H9 (cell line): ENCODE measurements around the gene PEPD. TPM values are rescaled to one million over a fixed set of nuclear protein-coding genes. Genes with fewer than 3 reads are reported as not detected.

Experiments used
- DNase-seq: peaks from one replicate; pipeline ENCODE4 v3.0.0-alpha.2; 2017
- H2AFZ ChIP-seq: one replicate; pipeline ENCODE4 v1.6.1; 2013; ENCODE audit warnings: mild to moderate bottlenecking, low read length, control low read depth, moderate library complexity
- H2AK5ac ChIP-seq: 2 replicates; pipeline ENCODE4 v1.6.1; 2013; ENCODE audit warnings: low read length, control low read depth, mixed read lengths; ENCODE audit not compliant: insufficient read length
- H2BK120ac ChIP-seq: one replicate; pipeline ENCODE4 v1.6.1; 2013; ENCODE audit warnings: low read depth, mild to moderate bottlenecking, low read length, control low read depth, inconsistent platforms; ENCODE audit not compliant: poor library complexity, severe bottlenecking
- H2BK12ac ChIP-seq: 2 replicates; pipeline ENCODE4 v1.6.1; 2013; ENCODE audit warnings: low read length, control low read depth, mixed read lengths, low read depth; ENCODE audit not compliant: insufficient read length
- H2BK15ac ChIP-seq: 2 replicates; pipeline ENCODE4 v1.6.1; 2013; ENCODE audit warnings: low read depth, low read length, control low read depth
- H2BK20ac ChIP-seq: one replicate; pipeline ENCODE4 v1.6.1; 2013; ENCODE audit warnings: low read depth, mild to moderate bottlenecking, low read length, control low read depth, inconsistent platforms; ENCODE audit not compliant: poor library complexity, severe bottlenecking
- H2BK5ac ChIP-seq: 2 replicates; pipeline ENCODE4 v1.6.1; 2013; ENCODE audit warnings: low read length, control low read depth, mixed read lengths; ENCODE audit not compliant: insufficient read length
- H3K14ac ChIP-seq: 2 replicates; pipeline ENCODE4 v1.6.1; 2013; ENCODE audit warnings: low read length, control low read depth; ENCODE audit not compliant: insufficient read depth
- H3K18ac ChIP-seq: 2 replicates; pipeline ENCODE4 v1.6.1; 2013; ENCODE audit warnings: low read depth, mild to moderate bottlenecking, mixed read lengths, low read length, control low read depth; ENCODE audit not compliant: insufficient read length
- H3K23ac ChIP-seq: 2 replicates; pipeline ENCODE4 v1.6.1; 2013; ENCODE audit warnings: low read length, control low read depth, mixed read lengths, low read depth; ENCODE audit not compliant: insufficient read length
- H3K23me2 ChIP-seq: 2 replicates; pipeline ENCODE4 v1.6.1; 2013; ENCODE audit warnings: low read depth, mild to moderate bottlenecking, mixed read lengths, low read length, control low read depth; ENCODE audit not compliant: insufficient read length, poor library complexity, severe bottlenecking
- H3K27ac ChIP-seq: 2 replicates; pipeline ENCODE4 v1.5.1; 2013; ENCODE audit warnings: low read length, control low read depth, mixed read lengths, low read depth; ENCODE audit not compliant: insufficient read length
- H3K27me3 ChIP-seq: 2 replicates; pipeline ENCODE4 v1.6.1; 2013; ENCODE audit warnings: low read length, control low read depth, inconsistent platforms; ENCODE audit not compliant: insufficient read depth
- H3K4ac ChIP-seq: 2 replicates; pipeline ENCODE4 v1.6.1; 2013; ENCODE audit warnings: low read depth, mild to moderate bottlenecking, control low read depth, inconsistent platforms, low read length, moderate library complexity
- H3K4me1 ChIP-seq: 2 replicates; pipeline ENCODE4 v1.6.1; 2013; ENCODE audit warnings: low read length, control low read depth, inconsistent platforms; ENCODE audit not compliant: insufficient read depth
- H3K4me2 ChIP-seq: 2 replicates; pipeline ENCODE4 v1.6.1; 2013; ENCODE audit warnings: low read length, control low read depth, mixed read lengths; ENCODE audit not compliant: insufficient read length, insufficient read depth
- H3K56ac ChIP-seq: 2 replicates; pipeline ENCODE4 v1.6.1; 2013; ENCODE audit warnings: low read depth, mild to moderate bottlenecking, mixed read lengths, low read length, control low read depth; ENCODE audit not compliant: insufficient read length
- H3K79me1 ChIP-seq: 2 replicates; pipeline ENCODE4 v1.6.1; 2013; ENCODE audit warnings: low read depth, mild to moderate bottlenecking, moderate library complexity, low read length, control low read depth, inconsistent platforms; ENCODE audit not compliant: insufficient read depth, poor library complexity, severe bottlenecking
- H3K79me2 ChIP-seq: 2 replicates; pipeline ENCODE4 v1.6.1; 2013; ENCODE audit warnings: low read length, control low read depth, inconsistent platforms; ENCODE audit not compliant: insufficient read depth
- H3K9ac ChIP-seq: 2 replicates; pipeline ENCODE4 v1.6.1; 2013; ENCODE audit warnings: low read length, control low read depth, mixed read lengths; ENCODE audit not compliant: insufficient read length; ENCODE audit errors: extremely low read depth
- H3K9me3 ChIP-seq: one replicate; pipeline ENCODE4 v1.6.1; 2013; ENCODE audit warnings: low read depth, low read length, inconsistent platforms; ENCODE audit not compliant: control insufficient read depth
- H3T11ph ChIP-seq: one replicate; pipeline ENCODE4 v1.6.1; 2013; ENCODE audit warnings: mild to moderate bottlenecking, low read length, control low read depth, inconsistent platforms
- H4K20me1 ChIP-seq: one replicate; pipeline ENCODE4 v1.6.1; 2013; ENCODE audit not compliant: control insufficient read depth, insufficient read length, insufficient read depth
- H4K5ac ChIP-seq: 2 replicates; pipeline ENCODE4 v1.6.1; 2013; ENCODE audit warnings: low read depth, mild to moderate bottlenecking, mixed read lengths, low read length, control low read depth; ENCODE audit not compliant: insufficient read length
- H4K8ac ChIP-seq: replicated peaks from 2 replicates; pipeline ENCODE4 v1.6.1; 2013; ENCODE audit warnings: low read length, control low read depth, mixed read lengths, low read depth; ENCODE audit not compliant: insufficient read length
- H4K91ac ChIP-seq: 2 replicates; pipeline ENCODE4 v1.6.1; 2013; ENCODE audit warnings: low read depth, mild to moderate bottlenecking, moderate library complexity, mixed read lengths, low read length, control low read depth; ENCODE audit not compliant: insufficient read length
- H3K27ac Mint-ChIP-seq, 3 experiments: 2 replicates in 2 of 3; 3 replicates in 1 of 3; pipeline ENCODE4 v1.8.0; 2020 to 2021; ENCODE audit warnings: mixed read lengths in 3 of 3, mild to moderate bottlenecking in 1 of 3, moderate library complexity in 1 of 3
- H3K27me3 Mint-ChIP-seq: 2 replicates; pipeline ENCODE4 v1.8.0; 2021; ENCODE audit warnings: low read depth, mild to moderate bottlenecking, moderate library complexity, mixed read lengths
- H3K36me3 Mint-ChIP-seq, 3 experiments: 2 replicates in 2 of 3; 3 replicates in 1 of 3; pipeline ENCODE4 v1.8.0; 2020 to 2021; ENCODE audit warnings: low read depth in 3 of 3, mixed read lengths in 3 of 3; ENCODE audit not compliant: insufficient read depth in 1 of 3
- H3K4me1 Mint-ChIP-seq, 2 experiments: 2 replicates each; pipeline ENCODE4 v1.8.0; 2020; ENCODE audit warnings: mixed read lengths in 2 of 2
- H3K4me3 Mint-ChIP-seq, 2 experiments: 2 replicates in 1 of 2; 3 replicates in 1 of 2; pipeline ENCODE4 v1.8.0; 2020 to 2021; ENCODE audit warnings: mild to moderate bottlenecking in 2 of 2, mixed read lengths in 2 of 2, moderate library complexity in 1 of 2
- H3K9me3 Mint-ChIP-seq, 2 experiments: 2 replicates in 1 of 2; 3 replicates in 1 of 2; pipeline ENCODE4 v1.8.0; 2020; ENCODE audit warnings: mild to moderate bottlenecking in 2 of 2, mixed read lengths in 2 of 2, moderate library complexity in 1 of 2
- total RNA-seq: library from RNA; stranded (reverse); gene quantifications from 2 replicates; pipeline ENCODE4 v1.2.1, GENCODE V29; 2021
- TF ChIP-seq, protein P1 (sequence below): fragments of 200-600 bp; sonication (generic); conservative IDR thresholded peaks from 3 replicates; pipeline ENCODE4 v1.8.0; 2021; ENCODE audit warnings: antibody characterized with exemption, mild to moderate bottlenecking

Gene PEPD
- total RNA-seq, 1 experiment from 2014 or later = 52.8 TPM

DNA sequence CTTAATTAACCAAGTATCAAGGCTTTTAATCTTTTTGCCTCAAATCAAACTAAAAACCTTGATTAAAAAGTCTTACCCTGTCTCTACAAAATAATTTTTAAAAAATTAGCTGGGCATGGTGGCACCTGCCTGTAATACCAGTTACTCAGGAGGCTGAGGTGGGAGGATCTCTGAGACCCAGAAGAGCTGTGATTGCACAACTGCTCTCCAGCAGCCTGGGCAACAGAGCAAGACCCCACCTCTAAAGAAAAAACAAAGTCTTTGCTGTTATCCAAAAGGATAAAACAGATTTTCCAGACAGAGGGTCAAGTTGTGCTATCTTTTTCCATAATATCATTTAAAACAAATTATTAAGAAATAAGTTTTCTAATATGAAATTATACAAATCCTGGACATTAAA lies 174.9 kb downstream of the PEPD start:
- Histone ChIP-seq H3T11ph (no peak overlapping the region), H4K20me1 (no peaks in the 10 kb centered on the region), H2BK20ac (no peak overlapping the region), H2AFZ (no peak overlapping the region), H3K4me2 (no peak overlapping the region), H3K27ac (no peak overlapping the region), H4K5ac (no peak overlapping the region), H2BK5ac (no peak overlapping the region), H3K4me1 (no peaks in the 10 kb centered on the region), H3K9me3 (no peaks in the 10 kb centered on the region), H3K79me1 (no peaks in the 10 kb centered on the region), H3K9ac (no peak overlapping the region), H3K27me3 (no peaks in the 10 kb centered on the region), H2AK5ac (no peak overlapping the region), H3K18ac (no peak overlapping the region), H3K23ac (no peak overlapping the region), H3K14ac (no peak overlapping the region), H2BK120ac (no peak overlapping the region), H3K4ac (no peak overlapping the region), H3K23me2 (no peaks in the 10 kb centered on the region), H4K91ac (no peak overlapping the region), H2BK12ac (no peak overlapping the region), H3K56ac (no peak overlapping the region), H3K79me2 (no peaks in the 10 kb centered on the region), H4K8ac (no peak overlapping the region), H2BK15ac (no peak overlapping the region)
- Mint-ChIP-seq H3K9me3 (no peaks in the 10 kb centered on the region), H3K36me3 (no peaks in the 10 kb centered on the region), H3K27ac (no peak overlapping the region), H3K4me3 (no peak overlapping the region), H3K4me1 (peaks cover 5 to 7% of the 10 kb centered on the region in 2 experiments), H3K27me3 (peaks cover 29% of the 10 kb centered on the region)
- no peak for DNase-seq
- TF ChIP-seq, protein P1, sequence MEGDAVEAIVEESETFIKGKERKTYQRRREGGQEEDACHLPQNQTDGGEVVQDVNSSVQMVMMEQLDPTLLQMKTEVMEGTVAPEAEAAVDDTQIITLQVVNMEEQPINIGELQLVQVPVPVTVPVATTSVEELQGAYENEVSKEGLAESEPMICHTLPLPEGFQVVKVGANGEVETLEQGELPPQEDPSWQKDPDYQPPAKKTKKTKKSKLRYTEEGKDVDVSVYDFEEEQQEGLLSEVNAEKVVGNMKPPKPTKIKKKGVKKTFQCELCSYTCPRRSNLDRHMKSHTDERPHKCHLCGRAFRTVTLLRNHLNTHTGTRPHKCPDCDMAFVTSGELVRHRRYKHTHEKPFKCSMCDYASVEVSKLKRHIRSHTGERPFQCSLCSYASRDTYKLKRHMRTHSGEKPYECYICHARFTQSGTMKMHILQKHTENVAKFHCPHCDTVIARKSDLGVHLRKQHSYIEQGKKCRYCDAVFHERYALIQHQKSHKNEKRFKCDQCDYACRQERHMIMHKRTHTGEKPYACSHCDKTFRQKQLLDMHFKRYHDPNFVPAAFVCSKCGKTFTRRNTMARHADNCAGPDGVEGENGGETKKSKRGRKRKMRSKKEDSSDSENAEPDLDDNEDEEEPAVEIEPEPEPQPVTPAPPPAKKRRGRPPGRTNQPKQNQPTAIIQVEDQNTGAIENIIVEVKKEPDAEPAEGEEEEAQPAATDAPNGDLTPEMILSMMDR = no peak
